ENCODE data around the gene COX5A.

COX5A gene

DNA sequence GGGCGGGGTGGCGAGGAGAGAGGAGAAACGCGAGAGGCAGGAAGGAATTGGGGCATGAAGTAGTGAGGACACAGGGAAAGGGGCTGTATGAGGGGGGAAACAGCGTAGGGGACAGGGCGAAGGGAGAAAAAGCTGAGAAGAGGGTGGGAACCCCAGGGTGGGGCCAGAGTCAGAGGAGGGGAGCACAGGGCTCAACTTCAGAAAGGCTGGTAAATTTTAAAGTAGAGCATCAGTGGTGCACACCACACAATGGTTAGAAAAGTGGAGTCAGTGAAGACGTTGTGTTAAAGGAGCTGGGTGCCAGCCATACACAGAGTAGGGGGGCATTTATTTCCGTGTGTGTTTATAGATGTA is 21.7 kb upstream of the COX5A start:
- TF ChIP-seq SIN3A (IDR thresholded peaks at IDR 0.05; ENCODE audit: borderline replicate concordance, insufficient read depth, low read length) (no peak), TAF1 (IDR thresholded peaks at IDR 0.05; ENCODE audit: borderline replicate concordance, insufficient read depth, low read length) (no peak), FOXP2 (optimal IDR thresholded peaks at IDR 0.05; ENCODE audit: borderline replicate concordance, extremely low read depth, extremely low read length, insufficient read depth) (no peak), POLR2AphosphoS5 (IDR thresholded peaks at IDR 0.05; ENCODE audit: low read depth, low read length) (no peak), REST (IDR thresholded peaks at IDR 0.05; ENCODE audit: insufficient read depth in 1 of 2, low read depth in 2 of 2, low read length in 2 of 2) (no peak)

DNA sequence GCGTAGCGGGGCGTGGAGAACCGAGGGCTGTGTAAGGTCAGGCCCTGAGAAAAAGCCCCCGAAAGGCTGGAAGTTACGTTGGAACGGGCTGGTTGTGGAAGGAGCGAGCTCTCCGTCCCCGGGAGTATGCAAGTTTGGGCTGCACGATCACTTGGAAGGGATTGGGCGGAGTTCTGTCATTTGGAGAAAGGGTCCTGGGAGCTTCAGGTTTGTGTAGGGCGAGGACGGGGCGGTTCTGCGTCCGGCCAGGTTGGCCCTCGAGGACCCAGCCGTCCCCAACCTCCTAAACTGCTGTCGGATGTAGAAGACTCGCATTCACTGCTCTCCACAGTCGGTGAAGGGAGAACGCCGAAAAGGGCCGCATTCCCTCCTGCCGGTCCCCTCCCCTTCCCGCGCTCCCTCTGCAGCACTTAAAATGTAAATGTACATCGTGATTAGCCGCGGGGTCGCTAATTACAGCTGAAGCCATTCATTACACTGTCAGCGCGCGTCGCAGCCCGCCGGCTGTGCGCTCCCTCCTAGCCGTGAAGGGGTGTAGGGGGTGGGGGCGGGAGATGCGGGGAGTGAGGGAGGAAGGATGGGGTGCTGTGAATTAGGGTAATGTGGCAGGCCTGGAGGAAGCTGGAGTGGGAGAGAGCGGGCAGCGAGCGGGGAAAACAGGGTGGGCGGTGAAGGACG is 21.2 kb upstream of the COX5A start:
- TF ChIP-seq TAF1 (IDR thresholded peaks at IDR 0.05; ENCODE audit: borderline replicate concordance, insufficient read depth, low read length) (no peak), SIN3A (IDR thresholded peaks at IDR 0.05; ENCODE audit: borderline replicate concordance, insufficient read depth, low read length) (no peak), POLR2AphosphoS5 (IDR thresholded peaks at IDR 0.05; ENCODE audit: low read depth, low read length) (no peak), REST (IDR thresholded peaks at IDR 0.05; ENCODE audit: insufficient read depth in 1 of 2, low read depth in 2 of 2, low read length in 2 of 2) (no peak), FOXP2 (optimal IDR thresholded peaks at IDR 0.05; ENCODE audit: borderline replicate concordance, extremely low read depth, extremely low read length, insufficient read depth) (no peak)

GRCh38 chr15:74958320-74958907 is 20.5 kb upstream of the COX5A start:
- no peak for TF ChIP-seq POLR2AphosphoS5 (IDR thresholded peaks at IDR 0.05; ENCODE audit: low read depth, low read length)
- TF ChIP-seq SIN3A (IDR thresholded peaks at IDR 0.05; ENCODE audit: borderline replicate concordance, insufficient read depth, low read length): no peak
- no peak for TF ChIP-seq REST (IDR thresholded peaks at IDR 0.05; ENCODE audit: insufficient read depth in 1 of 2, low read depth in 2 of 2, low read length in 2 of 2)
- TF ChIP-seq FOXP2 (optimal IDR thresholded peaks at IDR 0.05; ENCODE audit: borderline replicate concordance, extremely low read depth, extremely low read length, insufficient read depth): no peak
- no peak for TF ChIP-seq TAF1 (IDR thresholded peaks at IDR 0.05; ENCODE audit: borderline replicate concordance, insufficient read depth, low read length)

- no peak for TF ChIP-seq FOXP2 (optimal IDR thresholded peaks at IDR 0.05; ENCODE audit: borderline replicate concordance, extremely low read depth, extremely low read length, insufficient read depth)
- TF ChIP-seq TAF1 (IDR thresholded peaks at IDR 0.05; ENCODE audit: borderline replicate concordance, insufficient read depth, low read length): no peak
- no peak for TF ChIP-seq SIN3A (IDR thresholded peaks at IDR 0.05; ENCODE audit: borderline replicate concordance, insufficient read depth, low read length)
- no peak for TF ChIP-seq REST (IDR thresholded peaks at IDR 0.05; ENCODE audit: insufficient read depth in 1 of 2, low read depth in 2 of 2, low read length in 2 of 2)
- no peak for TF ChIP-seq POLR2AphosphoS5 (IDR thresholded peaks at IDR 0.05; ENCODE audit: low read depth, low read length)
Observed at GRCh38 chr15:74957476-74958035, 19.7 kb upstream of the COX5A start.

All from PFSK-1 (cell line).